PC-9 (cell line): ENCODE measurements around the gene RNASEL.

Source experiments
- EZH2 ChIP-seq: fragments of 200-600 bp; sonication (generic); IDR thresholded peaks from 2 replicates; pipeline ENCODE4 v1.8.0; 2017; ENCODE audit warnings: antibody characterized with exemption, low read depth
- TF ChIP-seq, protein P1 (sequence below): fragments of 200-600 bp; sonication (generic); conservative IDR thresholded peaks from 2 replicates; pipeline ENCODE4 v1.6.1; 2017; ENCODE audit warnings: mixed run types, antibody characterized with exemption, mild to moderate bottlenecking, moderate library complexity

DNA sequence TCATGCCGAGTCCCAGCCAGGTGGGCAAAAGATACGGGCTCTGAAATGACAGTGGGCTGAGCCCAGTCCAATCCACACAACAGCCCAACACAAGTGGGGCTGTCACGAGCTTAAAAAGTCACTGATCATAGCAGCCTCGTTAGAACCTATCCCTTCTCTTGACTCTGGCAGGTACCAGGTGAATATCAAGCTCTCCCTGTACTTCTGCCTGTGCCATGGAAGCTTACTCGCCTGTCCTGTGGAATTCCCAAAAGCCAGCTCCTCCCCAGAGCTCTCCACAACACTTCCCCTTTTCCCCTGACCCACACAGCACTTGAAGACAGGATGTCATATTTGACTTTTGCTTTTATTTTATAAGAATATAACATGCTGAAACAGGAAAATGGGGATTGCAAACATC lies 9.2 kb upstream of the RNASEL start:
- TF ChIP-seq, protein P1, sequence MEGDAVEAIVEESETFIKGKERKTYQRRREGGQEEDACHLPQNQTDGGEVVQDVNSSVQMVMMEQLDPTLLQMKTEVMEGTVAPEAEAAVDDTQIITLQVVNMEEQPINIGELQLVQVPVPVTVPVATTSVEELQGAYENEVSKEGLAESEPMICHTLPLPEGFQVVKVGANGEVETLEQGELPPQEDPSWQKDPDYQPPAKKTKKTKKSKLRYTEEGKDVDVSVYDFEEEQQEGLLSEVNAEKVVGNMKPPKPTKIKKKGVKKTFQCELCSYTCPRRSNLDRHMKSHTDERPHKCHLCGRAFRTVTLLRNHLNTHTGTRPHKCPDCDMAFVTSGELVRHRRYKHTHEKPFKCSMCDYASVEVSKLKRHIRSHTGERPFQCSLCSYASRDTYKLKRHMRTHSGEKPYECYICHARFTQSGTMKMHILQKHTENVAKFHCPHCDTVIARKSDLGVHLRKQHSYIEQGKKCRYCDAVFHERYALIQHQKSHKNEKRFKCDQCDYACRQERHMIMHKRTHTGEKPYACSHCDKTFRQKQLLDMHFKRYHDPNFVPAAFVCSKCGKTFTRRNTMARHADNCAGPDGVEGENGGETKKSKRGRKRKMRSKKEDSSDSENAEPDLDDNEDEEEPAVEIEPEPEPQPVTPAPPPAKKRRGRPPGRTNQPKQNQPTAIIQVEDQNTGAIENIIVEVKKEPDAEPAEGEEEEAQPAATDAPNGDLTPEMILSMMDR, result no peak
- no peak for TF ChIP-seq EZH2
